Bronchial epithelial cell (primary cell): ENCODE measurements around the gene CHERP. TPM values are rescaled to one million over a fixed set of nuclear protein-coding genes. Genes with fewer than 3 reads are reported as not detected.

Experiments
- DNase-seq: peaks from one replicate; pipeline ENCODE4 v3.0.0-alpha.2; 2010; ENCODE audit warnings: low read depth
- FAIRE-seq: peaks from 2 replicates; lab custom pipeline; 2011; peaks lifted over from hg19 to GRCh38; lab: Jason Lieb, UNC
- H3K27me3 ChIP-seq: 2 replicates; pipeline ENCODE4 v1.5.1; 2011; ENCODE audit warnings: low read length; ENCODE audit not compliant: control insufficient read depth, insufficient read depth
- H3K36me3 ChIP-seq: 2 replicates; pipeline ENCODE4 v1.5.1; 2011; ENCODE audit warnings: low read length; ENCODE audit not compliant: control insufficient read depth, insufficient read depth
- H3K4me3 ChIP-seq: 2 replicates; pipeline ENCODE4 v1.5.1; 2011; ENCODE audit warnings: mild to moderate bottlenecking, low read depth, low read length, control low read depth
- total RNA-seq: library from RNA; depleted of rRNA; stranded (reverse); fragments of >200 nt; gene quantifications from 2 replicates; pipeline ENCODE4 v1.2.1, GENCODE V29; 2014
- TF ChIP-seq, protein P1 (sequence below): IDR thresholded peaks from 2 replicates; pipeline ENCODE4 v1.5.1; 2011; ENCODE audit warnings: mild to moderate bottlenecking, moderate library complexity, low read length, control low read depth, inconsistent platforms; ENCODE audit not compliant: insufficient read depth, severe bottlenecking

CHERP gene
- total RNA-seq, 1 donor from 2014 or later: 2.4 TPM

DNA sequence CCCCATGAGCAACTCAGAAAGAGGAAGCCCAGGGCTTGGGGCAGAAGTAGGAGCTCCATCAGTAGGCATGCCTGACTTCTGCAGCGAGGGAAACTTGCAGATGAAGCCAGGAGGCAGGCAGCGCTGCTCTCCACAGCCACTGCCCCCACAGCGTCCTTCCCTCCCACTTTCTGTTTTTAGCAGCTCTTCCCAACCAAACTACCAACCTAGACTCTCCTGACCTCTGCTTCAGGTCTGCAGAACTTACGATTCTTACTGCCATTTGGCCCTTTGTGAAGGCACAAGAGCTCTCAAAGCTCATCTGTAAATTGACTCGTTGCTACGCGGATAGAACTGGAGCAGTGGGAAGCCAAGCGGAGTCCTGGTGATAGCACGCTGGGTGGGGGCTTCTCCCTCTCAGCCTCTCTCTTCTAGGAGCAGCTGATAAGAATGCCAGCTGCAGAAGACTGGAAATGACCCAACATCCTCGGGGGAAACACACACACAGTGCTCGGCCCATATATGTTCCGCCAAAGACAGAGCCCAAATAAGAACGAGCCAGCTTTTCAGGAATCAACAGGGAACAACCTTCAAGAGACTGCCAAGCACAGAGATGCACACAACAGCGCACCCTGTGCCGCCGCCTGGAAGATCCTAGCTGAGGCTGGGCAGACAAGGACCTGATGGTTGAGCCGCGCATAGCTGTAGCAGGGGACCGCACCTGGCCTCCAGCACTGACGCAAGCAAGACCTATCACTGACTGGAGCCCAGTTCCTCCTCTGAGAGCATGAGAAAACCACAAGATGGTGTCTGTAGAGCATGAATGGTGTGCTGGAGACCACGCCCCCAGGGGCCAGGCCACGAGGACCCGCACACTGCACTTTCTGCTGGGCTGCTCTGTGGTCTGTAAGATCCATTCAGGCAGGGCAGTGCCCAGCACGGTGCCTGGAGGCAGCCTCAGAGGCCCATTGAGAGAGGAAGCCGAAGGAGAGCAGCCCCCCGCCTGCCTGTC is 45.9 kb upstream of the CHERP start:
- TF ChIP-seq, protein P1, sequence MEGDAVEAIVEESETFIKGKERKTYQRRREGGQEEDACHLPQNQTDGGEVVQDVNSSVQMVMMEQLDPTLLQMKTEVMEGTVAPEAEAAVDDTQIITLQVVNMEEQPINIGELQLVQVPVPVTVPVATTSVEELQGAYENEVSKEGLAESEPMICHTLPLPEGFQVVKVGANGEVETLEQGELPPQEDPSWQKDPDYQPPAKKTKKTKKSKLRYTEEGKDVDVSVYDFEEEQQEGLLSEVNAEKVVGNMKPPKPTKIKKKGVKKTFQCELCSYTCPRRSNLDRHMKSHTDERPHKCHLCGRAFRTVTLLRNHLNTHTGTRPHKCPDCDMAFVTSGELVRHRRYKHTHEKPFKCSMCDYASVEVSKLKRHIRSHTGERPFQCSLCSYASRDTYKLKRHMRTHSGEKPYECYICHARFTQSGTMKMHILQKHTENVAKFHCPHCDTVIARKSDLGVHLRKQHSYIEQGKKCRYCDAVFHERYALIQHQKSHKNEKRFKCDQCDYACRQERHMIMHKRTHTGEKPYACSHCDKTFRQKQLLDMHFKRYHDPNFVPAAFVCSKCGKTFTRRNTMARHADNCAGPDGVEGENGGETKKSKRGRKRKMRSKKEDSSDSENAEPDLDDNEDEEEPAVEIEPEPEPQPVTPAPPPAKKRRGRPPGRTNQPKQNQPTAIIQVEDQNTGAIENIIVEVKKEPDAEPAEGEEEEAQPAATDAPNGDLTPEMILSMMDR: no peak
- FAIRE-seq (peak; percentile 28), DNase-seq (no peak)
- H3K27me3 ChIP-seq: no peaks in the 10 kb centered on the region
- H3K4me3 ChIP-seq: no peak overlapping the region
- no peaks in the 10 kb centered on the region for H3K36me3 ChIP-seq

DNA sequence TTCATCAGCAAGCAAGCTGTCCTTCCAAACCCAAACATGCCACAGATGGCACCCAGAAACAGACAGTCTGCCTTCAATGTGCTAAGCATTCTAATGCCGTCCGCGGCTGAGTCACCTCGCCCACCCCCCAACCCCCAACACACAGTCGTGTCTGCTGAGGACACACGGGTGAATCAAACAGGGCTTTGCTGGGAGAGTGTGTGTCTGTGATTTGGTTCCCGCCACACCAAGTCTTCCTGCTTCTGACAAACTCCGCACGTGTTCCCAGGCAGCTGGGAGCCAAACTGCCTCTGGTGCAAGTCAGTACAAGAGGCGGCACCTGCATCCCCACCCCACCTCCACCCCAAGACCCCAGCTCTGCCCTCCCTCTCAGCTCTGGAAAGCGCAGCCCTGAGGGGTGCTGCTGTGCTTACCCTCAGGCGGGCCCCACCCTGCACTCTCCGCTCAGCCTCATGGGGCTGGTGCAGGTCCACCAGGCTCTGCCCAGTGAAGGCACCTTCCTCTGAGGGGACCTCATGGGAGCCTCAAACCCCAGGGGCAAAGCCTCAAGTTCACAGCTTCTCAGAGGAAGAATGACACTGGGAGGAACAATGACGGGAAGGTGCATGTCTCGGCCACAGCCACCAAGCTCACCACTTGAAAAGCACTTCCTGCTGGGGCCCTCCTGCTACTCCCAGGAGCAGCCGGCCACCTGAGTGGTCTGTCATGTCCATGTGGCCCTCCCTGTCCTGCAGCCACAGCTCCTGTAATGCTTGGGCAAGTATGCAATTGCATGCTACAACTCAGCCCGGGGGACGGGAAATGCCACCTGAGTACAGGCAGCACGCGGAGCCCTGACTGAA is 45.0 kb upstream of the CHERP start:
- H3K4me3 ChIP-seq: no peak overlapping the region

DNA sequence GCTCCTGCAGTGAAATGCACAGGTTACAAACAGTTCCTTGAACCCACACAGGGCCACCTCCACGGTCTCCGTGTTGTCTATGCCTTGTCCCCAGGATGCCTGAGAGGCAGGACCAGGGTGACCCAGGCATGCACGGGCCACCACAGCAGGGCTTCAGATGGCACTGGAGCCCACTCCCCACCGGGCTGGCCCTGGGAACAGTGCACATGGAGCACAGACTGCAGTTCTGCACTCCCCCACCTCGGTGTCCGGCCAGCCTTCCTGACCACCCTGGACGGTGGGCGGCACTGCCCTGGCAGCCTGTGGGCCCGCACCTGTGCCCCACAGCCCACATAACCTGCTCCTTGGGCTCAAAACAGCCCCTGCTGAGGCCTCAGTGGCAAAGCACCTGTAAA is 44.2 kb upstream of the CHERP start:
- FAIRE-seq: no peak

More for the DNA sequence above, 45.0 kb upstream of the CHERP start:
- DNase-seq: peak; percentile 77
- no peak for FAIRE-seq
- no peaks in the 10 kb centered on the region for H3K27me3 ChIP-seq
- TF ChIP-seq, protein P1: no peak
- no peaks in the 10 kb centered on the region for H3K36me3 ChIP-seq

DNA sequence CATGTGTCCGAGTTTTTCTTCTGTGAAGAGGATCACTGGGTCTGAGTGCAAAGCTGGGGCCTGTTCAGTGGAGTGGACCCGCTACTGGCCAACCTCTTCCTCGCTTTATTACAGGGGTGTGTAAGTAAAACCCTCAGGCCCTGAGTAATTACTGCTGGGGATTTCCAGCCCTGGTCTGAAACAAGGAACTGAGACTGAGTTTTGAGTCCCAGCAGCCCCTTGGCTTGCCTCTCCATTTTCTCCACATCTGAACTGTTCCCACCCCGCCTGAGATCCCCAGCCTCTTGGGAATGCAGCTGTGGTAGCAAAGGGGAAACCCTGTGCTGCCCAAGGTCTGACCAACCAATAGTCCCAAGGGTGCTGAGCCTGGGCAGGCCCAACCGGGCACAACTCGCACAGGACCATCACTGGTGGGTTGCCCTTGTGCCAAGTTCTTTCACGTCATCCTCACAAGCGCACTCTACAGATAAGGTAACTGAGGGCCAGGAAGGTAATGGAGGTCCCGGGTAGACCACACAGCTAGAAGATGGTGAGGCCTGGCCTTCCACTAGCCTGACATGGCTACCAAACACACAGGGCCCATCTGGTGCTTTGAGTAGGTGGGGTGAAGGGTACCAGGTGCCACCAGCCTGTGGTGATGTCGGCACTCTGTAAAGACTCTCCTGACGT is 43.7 kb upstream of the CHERP start:
- H3K36me3 ChIP-seq: peaks cover 1% of the 10 kb centered on the region
- H3K4me3 ChIP-seq: no peak overlapping the region
- TF ChIP-seq, protein P1: no peak
- FAIRE-seq (no peak), DNase-seq (peak; percentile 42)
- no peaks in the 10 kb centered on the region for H3K27me3 ChIP-seq

More for the DNA sequence above, 44.2 kb upstream of the CHERP start:
- H3K36me3 ChIP-seq: peaks cover 1% of the 10 kb centered on the region
- TF ChIP-seq, protein P1: no peak
- no peak overlapping the region for H3K4me3 ChIP-seq
- no peak for DNase-seq
- no peaks in the 10 kb centered on the region for H3K27me3 ChIP-seq

DNA sequence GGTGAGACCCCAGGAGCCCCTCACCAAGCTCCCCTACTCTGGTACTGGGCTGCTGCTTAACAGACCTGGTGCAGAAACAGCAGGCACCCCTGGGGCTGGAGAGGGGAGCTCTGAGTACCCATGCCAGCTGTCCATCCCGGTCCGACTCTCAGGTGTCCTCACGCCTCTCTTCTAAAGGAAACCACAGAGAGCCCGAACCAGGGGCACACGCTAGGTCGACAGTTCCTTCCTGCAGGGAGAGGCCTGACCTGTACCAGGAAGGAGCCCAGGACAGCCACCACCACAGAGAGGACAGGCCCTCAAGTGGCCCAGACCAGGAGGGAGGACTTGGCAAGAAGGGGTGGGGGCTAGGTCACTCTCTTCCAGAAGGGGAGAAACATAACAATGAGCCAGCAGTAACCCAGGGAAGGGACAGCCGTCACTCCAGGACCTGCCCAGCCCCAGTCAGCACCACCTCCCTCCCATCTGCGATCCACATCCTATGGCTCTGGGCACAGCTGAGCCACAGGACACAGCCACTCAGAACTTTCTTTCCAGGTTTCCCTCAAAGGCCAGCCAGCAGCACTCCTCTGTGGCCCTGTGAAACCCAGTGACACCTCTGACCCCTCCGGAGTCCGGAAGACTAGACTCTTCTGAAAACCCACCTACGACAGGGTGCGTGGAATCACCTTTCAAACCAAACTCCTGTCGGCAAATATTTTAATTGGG is 43.0 kb upstream of the CHERP start:
- TF ChIP-seq, protein P1: no peak
- Histone ChIP-seq H3K4me3 (no peak overlapping the region), H3K36me3 (peaks cover 1% of the 10 kb centered on the region), H3K27me3 (no peaks in the 10 kb centered on the region)
- FAIRE-seq (no peak), DNase-seq (no peak)
